Liver (tissue), 3 donors: ENCODE results near the gene KANSL2.

ENCODE experiments used
- ATF3 ChIP-seq: IDR thresholded peaks from 2 replicates; pipeline ENCODE4 v1.6.1; 2016; ENCODE audit warnings: antibody characterized with exemption
- CTCF ChIP-seq: fragments of 150-350 bp; IDR thresholded peaks from 2 replicates; pipeline ENCODE4 v1.5.1; 2017; ENCODE audit warnings: improper control_type of control experiment, low read depth, low read length; ENCODE audit not compliant: missing input control
- EGR1 ChIP-seq, 2 donors: IDR thresholded peaks; 2 replicates each; pipeline ENCODE4 v1.6.1; 2016 to 2018; ENCODE audit warnings: antibody characterized with exemption in 2 of 2, low read depth in 2 of 2
- GABPA ChIP-seq, 2 donors: IDR thresholded peaks in 1 of 2; conservative IDR thresholded peaks in 1 of 2; 2 replicates each; pipeline ENCODE4 v1.6.1; 2016; ENCODE audit warnings: antibody characterized with exemption in 2 of 2, mild to moderate bottlenecking in 1 of 2, moderate library complexity in 1 of 2
- JUND ChIP-seq, 2 donors: IDR thresholded peaks; 2 replicates each; pipeline ENCODE4 v1.6.1; 2016; ENCODE audit warnings: antibody characterized with exemption in 2 of 2
- MAX ChIP-seq: IDR thresholded peaks from 2 replicates; pipeline ENCODE4 v1.6.1; 2016; ENCODE audit warnings: antibody characterized with exemption
- RAD21 ChIP-seq, 2 donors: IDR thresholded peaks; 2 replicates each; pipeline ENCODE4 v1.6.1; 2016; ENCODE audit warnings: antibody characterized with exemption in 2 of 2, mild to moderate bottlenecking in 2 of 2
- RXRA ChIP-seq, 2 donors: IDR thresholded peaks; 2 replicates each; pipeline ENCODE4 v1.6.1; 2017 to 2018; ENCODE audit warnings: antibody characterized with exemption in 2 of 2, mild to moderate bottlenecking in 1 of 2
- SP1 ChIP-seq: IDR thresholded peaks from 2 replicates; pipeline ENCODE4 v1.6.1; 2018; ENCODE audit warnings: antibody characterized with exemption, mild to moderate bottlenecking
- TAF1 ChIP-seq: conservative IDR thresholded peaks from 2 replicates; pipeline ENCODE4 v1.6.1; 2016; ENCODE audit warnings: antibody characterized with exemption, mild to moderate bottlenecking
- YY1 ChIP-seq: IDR thresholded peaks from 2 replicates; pipeline ENCODE4 v1.6.1; 2016; ENCODE audit warnings: antibody characterized with exemption, mild to moderate bottlenecking
- ZBTB33 ChIP-seq: IDR thresholded peaks from 2 replicates; pipeline ENCODE4 v1.6.1; 2016; ENCODE audit warnings: antibody characterized with exemption
- donor health status: healthy.
- donor health status: healthy.

- TF ChIP-seq CTCF (no peak), RAD21 (IDR thresholded peaks at IDR 0.05) (no peak), JUND (IDR thresholded peaks at IDR 0.05) (no peak), SP1 (no peak), ZBTB33 (no peak), ATF3 (no peak), MAX (no peak), GABPA (IDR thresholded peaks at IDR 0.05 in 1 of 2, conservative IDR thresholded peaks at IDR 0.05 in 1 of 2) (no peak), EGR1 (IDR thresholded peaks at IDR 0.05; ENCODE audit: low read depth in 2 of 2) (no peak), YY1 (no peak), RXRA (IDR thresholded peaks at IDR 0.05) (no peak), TAF1 (no peak)
Observed at GRCh38 chr12:48683534-48683933, 1.5 kb upstream of the KANSL2 start.
